ENCODE results near the gene IL17F. TPM values are rescaled to one million over a fixed set of nuclear protein-coding genes. Genes with fewer than 3 reads are reported as not detected.

The IL17F gene
- total RNA-seq: not detected
- long read RNA-seq: 0 reads

GRCh38 chr6:52244400-52244799 is at the start of gene IL17F:
Gene IL17F (minus strand): TSS chr6:52244500. CDS start chr6:52244429, 71 bp downstream.
- TF ChIP-seq CTCF (IDR thresholded peaks at IDR 0.05; ENCODE audit: borderline replicate concordance): no peak
- H3K9me3 ChIP-seq (replicated peaks): no peaks in the 10 kb centered on the region
- no peak for DNase-seq
- no peak within 1 kb of the TSS for H3K4me3 ChIP-seq
- no peaks in the 10 kb centered on the region for H3K36me3 ChIP-seq
- peaks cover 15% of the 10 kb centered on the region for H3K27me3 ChIP-seq (ENCODE audit: low read depth)
- intact Hi-C loops (cut with micrococcal nuclease): no loop called here
- H3K27ac ChIP-seq (replicated peaks): no peak within 1 kb of the TSS
- H3K4me1 ChIP-seq: no peaks in the 10 kb centered on the region

GRCh38 chr6:52293067-52293466 is 48.8 kb upstream of the IL17F start:
- H3K36me3 ChIP-seq: no peaks in the 10 kb centered on the region
- no peaks in the 10 kb centered on the region for H3K27me3 ChIP-seq (ENCODE audit: low read depth)
- no peaks in the 10 kb centered on the region for H3K4me1 ChIP-seq
- no peak for DNase-seq
- TF ChIP-seq CTCF (IDR thresholded peaks at IDR 0.05; ENCODE audit: borderline replicate concordance): no peak
- H3K4me3 ChIP-seq: no peak overlapping the region
- intact Hi-C loops (cut with micrococcal nuclease): no loop called here
- H3K27ac ChIP-seq (replicated peaks): no peak overlapping the region
- H3K9me3 ChIP-seq (replicated peaks): no peaks in the 10 kb centered on the region

- TF ChIP-seq CTCF (IDR thresholded peaks at IDR 0.05; ENCODE audit: borderline replicate concordance): no peak
- intact Hi-C loops (cut with micrococcal nuclease): loop anchor here (5.0 to 10.0 kb wide), 2 partner anchors 113 to 376 kb away; no protein-coding TSS in a partner anchor
- Histone ChIP-seq H3K9me3 (replicated peaks) (no peaks in the 10 kb centered on the region), H3K27me3 (ENCODE audit: low read depth) (no peaks in the 10 kb centered on the region), H3K4me3 (no peak overlapping the region), H3K36me3 (no peaks in the 10 kb centered on the region), H3K4me1 (peaks cover 15% of the 10 kb centered on the region), H3K27ac (replicated peaks) (no peak overlapping the region)
- no peak for DNase-seq
Measured at GRCh38 chr6:52288841-52289240, 44.5 kb upstream of the IL17F start.

GRCh38 chr6:52288216-52288615 is 43.9 kb upstream of the IL17F start:
- no peak for DNase-seq
- Histone ChIP-seq H3K4me3 (no peak overlapping the region), H3K4me1 (peaks cover 21% of the 10 kb centered on the region), H3K9me3 (replicated peaks) (no peaks in the 10 kb centered on the region), H3K27me3 (ENCODE audit: low read depth) (no peaks in the 10 kb centered on the region), H3K36me3 (no peaks in the 10 kb centered on the region), H3K27ac (replicated peaks) (no peak overlapping the region)
- intact Hi-C loops (cut with micrococcal nuclease): loop anchor here (5.0 to 10.0 kb wide), 2 partner anchors 114 to 377 kb away; no protein-coding TSS in a partner anchor
- TF ChIP-seq CTCF (IDR thresholded peaks at IDR 0.05; ENCODE audit: borderline replicate concordance): no peak

- Histone ChIP-seq H3K4me1 (peaks cover 22% of the 10 kb centered on the region), H3K27me3 (ENCODE audit: low read depth) (no peaks in the 10 kb centered on the region), H3K4me3 (no peak overlapping the region), H3K27ac (replicated peaks) (no peak overlapping the region), H3K9me3 (replicated peaks) (no peaks in the 10 kb centered on the region), H3K36me3 (peaks cover 10% of the 10 kb centered on the region)
- DNase-seq: peak; percentile 48
- intact Hi-C loops (cut with micrococcal nuclease): loop anchor here (5.0 to 10.0 kb wide), 2 partner anchors 115 to 378 kb away; no protein-coding TSS in a partner anchor
- peak; percentile 70 for TF ChIP-seq CTCF (IDR thresholded peaks at IDR 0.05; ENCODE audit: borderline replicate concordance)
Measured at GRCh38 chr6:52286798-52287432, 42.6 kb upstream of the IL17F start.
